ENCODE results near the gene BMP8A.
A peak's percentile ranks its signal among the peaks of the same experiment; 100 is the strongest.
"Not testable (repeated sequence)": the region's sequence is repeated elsewhere in the genome, so short reads cannot be mapped to it uniquely, and the experiment has no call there.

BMP8A gene

DNA sequence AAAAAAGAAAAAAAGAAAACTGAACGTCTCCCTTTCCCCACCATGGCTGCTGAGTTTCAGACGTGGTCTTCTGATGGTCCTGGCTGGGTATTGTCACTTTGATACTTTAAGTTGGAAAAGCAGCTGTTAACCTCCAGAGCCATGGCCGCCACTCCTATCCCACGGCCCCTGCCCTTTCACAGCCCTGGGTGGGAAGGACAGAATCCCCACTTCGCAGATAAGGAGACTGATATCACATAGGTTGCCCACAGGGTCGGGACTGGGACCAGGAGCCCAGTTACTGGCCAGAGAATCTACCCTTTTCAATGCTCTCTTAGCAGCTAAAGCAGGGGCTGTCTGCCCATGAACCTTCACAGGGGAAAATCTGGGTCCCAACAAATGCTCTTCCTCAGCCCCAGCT, 16.8 kb downstream of the BMP8A start:
- no peak for DNase-seq

DNA sequence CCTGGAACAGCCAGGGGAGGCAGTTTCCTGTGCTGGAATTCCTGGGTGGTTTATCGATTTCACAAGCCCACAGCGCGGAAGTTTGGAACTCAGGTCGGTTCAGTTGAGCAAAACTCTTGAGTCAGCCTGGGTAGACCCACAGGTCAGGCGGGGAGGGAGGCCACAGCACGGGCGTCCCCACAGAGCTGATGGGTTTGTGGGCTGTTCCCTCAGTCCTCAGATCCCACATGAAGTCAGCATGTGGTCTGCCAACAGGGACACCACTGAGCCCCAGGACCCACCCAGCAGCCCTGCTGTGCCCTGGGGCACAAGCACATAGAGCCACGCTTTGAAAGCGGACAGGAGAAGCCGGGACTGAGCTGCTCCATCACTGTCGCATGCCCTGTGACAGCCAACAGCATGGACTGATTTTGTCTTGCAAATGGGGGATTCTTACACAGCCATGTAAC, 17.4 kb downstream of the BMP8A start:
- DNase-seq, result no peak

DNA sequence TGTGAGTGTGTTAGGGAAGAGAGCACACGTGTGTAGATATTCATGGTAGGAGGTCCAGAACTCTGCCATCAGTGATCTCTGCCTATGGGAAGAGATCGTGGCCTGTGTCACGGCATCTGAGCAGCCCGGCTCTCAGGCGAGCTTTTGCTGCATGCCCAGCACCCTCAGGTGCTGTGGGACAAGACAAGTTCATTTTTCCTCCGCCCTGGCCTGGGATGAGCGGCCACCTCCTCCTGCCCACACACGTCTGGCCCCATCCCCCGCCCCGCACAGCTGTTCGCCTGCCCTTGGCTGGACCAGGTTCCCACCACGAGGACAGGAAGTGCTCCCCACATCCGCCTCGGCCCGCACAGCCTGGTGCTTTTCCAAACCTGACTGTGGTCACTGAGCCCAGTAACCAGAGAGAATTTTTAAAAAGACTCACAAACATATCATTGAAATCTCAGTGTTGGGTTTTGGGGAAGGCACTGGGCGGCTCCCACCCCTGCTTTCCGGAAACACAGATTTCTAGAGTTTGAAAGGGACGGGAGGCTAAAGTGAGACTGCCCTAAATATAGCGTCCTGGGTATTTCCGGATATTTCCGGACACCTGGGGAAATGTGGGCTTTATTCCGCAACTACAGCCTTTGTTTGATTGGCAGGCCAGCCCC, 18.0 kb downstream of the BMP8A start:
- peak in 1 of 2 donors; percentile 25 for DNase-seq

DNA sequence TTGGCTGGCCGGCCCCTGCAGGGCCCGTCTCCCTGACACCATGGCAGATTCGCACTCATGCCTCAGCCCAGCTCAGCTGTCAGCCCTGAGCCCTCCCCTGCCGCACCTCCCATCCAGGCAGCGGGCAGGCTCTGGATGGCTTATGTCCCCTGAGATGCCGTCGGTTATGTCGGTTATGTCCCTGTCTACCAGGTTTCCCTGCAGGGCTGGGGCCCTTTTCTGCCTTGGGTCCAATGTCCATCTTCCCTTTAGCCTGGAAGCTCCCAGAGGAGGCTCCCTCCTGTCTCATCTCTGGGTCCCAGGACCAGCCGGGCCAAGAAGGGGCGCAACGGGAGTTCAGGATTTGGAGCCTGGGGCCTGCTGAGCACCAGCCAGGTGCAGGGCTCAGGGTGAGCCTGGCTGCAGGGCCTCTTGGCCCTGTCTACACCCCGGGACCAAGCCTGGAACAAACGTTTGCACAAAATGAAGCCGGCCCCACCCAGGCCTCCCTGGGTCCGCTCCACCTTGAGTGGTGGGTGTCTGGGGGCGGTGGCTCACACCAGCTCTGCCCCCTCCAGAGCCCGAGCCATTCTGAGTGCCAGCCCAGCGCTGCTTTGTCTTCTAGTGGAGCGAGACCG, 19.2 kb downstream of the BMP8A start:
- DNase-seq, result not testable (repeated sequence)

DNA sequence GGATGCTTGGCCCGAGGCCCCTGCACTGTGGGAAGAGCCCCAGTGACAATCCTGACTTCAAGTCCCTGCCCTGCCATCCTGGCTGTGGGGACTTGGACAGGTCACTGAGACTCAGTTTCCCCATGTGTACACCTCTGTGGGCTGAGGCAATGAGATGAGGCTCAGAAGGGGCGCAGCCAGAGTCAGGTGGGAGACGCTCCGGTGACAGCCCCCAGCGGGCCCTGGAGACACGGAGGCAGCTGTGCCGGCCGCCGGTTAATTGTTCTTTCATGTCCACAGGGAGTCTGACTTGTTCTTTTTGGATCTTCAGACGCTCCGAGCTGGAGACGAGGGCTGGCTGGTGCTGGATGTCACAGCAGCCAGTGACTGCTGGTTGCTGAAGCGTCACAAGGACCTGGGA, 20.0 kb downstream of the BMP8A start:
- not testable (repeated sequence) for DNase-seq

DNA sequence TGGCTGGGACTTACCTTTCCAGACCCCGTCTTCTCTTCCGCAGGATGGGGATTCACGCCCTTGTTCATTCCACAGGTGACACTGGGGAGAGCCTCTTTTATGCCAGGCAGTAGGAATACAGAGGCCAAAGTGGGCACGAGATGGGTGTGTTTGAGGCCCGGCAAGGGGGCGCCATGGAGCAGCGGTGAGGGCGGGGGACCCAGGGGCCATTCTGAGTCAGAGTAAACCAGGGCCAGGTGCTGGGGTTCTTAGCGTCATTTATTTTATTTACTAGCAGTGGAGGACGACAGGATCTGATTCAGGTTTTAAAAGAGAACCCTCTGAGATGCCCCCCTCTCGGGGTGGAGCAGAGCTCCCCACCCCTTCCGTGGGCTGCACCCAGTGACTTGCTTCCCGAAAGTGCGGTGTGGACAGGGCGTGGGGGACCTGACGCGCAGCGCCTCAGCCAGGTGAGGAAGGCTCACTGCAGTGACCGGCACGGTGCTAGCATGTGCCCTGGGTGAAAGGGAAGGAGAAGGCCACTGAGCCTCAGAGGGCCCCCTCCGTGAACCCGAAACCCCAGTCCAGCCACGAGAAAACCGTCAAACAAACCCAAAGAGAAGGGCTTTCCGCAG, 20.9 kb downstream of the BMP8A start:
- DNase-seq, result not testable (repeated sequence)

DNA sequence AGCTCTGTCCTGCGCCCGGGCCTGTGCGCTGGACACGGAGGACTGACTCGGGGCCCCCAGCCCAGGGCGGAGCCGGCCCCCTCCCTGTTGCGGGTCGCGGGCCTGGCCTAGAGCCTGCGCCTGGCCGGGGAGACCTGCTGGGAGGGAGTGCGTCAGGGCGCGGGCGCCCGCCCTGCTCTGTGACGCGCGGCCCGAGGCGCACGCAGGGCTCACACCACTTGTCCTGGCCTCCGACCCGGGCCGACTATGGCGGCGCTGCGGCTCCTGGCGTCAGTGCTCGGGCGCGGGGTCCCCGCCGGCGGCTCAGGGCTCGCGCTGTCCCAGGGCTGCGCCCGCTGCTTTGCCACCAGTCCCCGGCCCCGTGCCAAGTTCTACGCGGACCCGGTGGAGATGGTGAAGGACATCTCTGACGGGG, 23.3 kb downstream of the BMP8A start:
- DNase-seq, result not testable (repeated sequence)

DNA sequence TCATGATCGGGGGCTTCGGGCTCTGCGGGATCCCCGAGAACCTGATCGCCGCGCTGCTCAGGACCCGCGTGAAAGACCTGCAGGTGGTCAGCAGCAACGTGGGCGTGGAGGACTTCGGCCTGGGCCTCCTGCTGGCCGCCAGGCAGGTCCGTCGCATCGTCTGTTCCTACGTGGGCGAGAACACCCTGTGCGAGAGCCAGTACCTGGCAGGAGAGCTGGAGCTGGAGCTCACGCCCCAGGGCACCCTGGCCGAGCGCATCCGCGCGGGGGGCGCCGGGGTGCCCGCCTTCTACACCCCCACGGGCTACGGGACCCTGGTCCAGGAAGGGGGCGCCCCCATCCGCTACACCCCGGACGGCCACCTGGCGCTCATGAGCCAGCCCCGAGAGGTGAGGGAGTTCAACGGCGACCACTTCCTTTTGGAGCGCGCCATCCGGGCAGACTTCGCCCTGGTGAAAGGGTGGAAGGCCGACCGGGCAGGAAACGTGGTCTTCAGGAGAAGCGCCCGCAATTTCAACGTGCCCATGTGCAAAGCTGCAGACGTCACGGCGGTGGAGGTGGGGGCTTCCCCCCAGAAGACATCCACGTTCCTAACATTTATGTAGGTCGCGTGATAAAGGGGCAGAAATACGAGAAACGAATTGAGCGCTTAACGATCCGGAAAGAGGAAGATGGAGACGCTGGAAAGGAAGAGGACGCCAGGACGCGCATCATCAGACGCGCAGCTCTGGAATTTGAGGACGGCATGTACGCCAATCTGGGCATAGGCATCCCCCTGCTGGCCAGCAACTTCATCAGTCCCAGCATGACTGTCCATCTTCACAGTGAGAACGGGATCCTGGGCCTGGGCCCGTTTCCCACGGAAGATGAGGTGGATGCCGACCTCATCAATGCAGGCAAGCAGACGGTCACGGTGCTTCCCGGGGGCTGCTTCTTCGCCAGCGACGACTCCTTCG, 24.0 kb downstream of the BMP8A start:
- DNase-seq, result peak in 1 of 2 donors; percentile 26

DNA sequence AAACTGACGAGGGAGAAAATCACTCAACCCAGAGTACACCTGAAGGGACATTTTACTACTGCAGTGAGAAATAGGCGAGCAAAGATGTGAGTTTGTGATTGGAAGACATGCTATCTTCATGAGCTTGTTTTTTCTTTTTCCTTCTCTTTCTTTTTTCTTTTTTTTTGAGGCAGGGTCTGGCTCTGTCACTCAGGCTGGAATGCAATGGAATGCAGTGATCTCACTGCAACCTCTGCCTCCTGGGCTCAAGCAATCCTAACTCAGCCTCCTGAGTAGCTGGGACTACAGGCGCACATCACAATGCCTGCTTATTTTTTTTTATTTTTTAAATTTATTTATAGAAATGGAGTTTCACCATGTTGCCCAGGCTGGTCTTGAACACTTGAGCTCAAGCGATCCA, 25.4 kb downstream of the BMP8A start:
- not testable (repeated sequence) for DNase-seq

DNA sequence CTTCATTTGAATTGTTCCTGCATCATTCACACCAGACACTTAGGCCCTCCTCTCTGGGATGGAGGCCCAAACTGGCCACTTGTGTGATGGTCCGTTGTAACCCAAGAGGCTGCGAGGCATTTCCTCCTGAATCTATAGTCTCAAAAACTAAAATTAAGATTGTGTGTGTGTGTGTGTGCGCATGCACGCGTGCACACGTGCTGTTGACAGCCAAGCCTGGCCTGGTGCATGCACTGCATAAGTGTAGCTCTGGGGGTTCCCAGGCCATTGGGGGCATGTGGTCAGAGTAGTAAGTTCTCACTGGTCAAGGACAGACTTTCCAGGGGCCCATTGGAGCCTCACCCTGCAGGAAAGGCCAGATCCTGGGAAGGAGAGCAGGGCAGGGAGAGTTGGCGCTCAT, 26.5 kb downstream of the BMP8A start:
- DNase-seq, result not testable (repeated sequence)

DNA sequence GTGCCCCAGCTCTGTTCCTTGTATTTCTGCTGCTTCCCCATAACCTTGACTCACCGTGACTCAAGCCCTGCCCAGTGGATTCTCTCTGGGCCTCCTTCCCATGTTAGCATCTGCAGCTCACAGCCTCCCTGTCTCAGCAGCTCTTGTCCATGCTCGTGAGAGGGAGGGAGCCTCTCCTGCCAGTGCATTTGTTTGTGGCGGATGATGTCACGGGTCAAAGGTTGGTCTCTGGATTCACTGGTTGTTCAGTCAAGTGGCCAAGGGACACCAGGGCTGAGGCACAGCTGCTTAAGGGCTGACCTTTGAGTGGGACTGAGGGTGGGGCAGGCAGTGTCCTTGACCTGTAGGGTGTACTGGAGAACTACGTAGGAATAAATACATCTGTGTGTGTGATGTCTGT, 27.9 kb downstream of the BMP8A start:
- DNase-seq, result not testable (repeated sequence)

DNA sequence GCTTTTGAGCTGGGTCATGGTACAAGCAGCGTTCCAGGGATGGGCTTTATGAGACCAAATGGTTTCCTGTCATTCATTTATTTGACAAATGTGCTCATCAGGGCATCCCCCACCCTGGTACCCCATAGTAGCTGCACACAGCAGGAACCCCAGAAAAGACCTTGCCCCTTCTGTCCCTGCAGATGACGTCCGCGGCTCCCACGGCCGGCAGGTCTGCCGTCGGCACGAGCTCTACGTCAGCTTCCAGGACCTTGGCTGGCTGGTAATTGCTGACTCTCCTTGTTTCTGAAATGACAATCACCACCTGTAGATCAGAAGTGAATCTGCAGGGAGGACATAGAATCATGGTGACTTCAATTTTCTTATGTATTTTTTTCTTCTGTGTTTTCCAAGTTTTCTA, 30.8 kb downstream of the BMP8A start:
- DNase-seq, result not testable (repeated sequence)

DNA sequence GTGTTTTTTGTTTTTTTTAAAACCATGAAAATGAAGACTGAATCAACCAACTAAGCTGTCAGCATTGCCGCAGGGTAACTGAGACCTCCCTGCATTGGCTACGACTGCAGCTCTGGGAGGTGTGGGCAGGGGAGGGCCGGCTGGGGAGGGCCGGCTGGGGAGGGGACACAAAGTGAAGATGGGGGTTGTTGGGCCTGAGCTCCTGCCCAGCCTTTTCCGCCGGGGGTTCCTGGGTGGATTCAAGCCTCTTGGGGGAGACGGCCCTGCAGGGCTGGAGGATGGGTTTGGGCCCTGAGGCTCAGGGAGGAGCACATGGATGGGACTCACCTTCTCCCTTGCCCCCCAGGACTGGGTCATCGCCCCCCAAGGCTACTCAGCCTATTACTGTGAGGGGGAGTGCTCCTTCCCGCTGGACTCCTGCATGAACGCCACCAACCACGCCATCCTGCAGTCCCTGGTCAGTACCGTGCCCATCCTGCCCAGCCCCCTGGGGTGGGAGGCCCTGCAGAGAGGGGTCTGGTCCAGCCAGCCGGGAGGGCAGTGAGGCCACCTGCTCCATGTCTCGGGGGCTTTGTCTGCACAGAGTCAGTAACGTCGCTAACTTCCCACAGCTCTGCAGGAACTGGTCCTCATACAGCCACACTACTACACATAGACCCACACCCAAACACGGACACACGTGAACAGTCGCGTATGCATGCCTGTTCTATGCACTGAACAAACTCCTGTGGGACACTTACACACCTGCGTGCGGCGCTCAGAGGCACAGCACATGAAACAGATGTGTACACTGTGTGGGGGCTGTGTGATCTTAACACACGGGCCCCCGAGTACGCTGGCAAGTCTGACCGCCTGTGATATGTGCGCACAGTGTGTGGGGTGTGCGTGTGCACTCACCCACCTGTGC, 31.5 kb downstream of the BMP8A start:
- DNase-seq, result no peak

DNA sequence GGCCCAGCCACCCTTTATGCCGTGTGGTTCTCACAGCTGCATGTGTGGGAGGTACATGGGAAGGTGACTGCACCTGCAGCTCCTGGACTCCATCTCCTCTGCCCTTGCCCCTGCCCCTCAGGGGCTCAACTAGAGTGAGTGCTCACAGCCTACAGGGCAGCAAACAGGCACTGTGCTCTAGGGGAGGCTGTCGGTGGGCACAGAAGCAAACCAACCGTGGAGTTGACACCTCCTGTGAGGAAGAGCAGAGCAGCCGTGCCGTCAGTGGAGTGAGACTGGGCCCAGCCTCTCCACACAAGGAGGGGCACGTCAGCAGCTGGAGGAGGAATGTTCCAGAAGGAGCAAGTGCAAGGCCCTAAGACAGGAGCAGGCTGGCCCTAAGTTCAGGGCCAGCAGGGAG, 32.7 kb downstream of the BMP8A start:
- no peak for DNase-seq

DNA sequence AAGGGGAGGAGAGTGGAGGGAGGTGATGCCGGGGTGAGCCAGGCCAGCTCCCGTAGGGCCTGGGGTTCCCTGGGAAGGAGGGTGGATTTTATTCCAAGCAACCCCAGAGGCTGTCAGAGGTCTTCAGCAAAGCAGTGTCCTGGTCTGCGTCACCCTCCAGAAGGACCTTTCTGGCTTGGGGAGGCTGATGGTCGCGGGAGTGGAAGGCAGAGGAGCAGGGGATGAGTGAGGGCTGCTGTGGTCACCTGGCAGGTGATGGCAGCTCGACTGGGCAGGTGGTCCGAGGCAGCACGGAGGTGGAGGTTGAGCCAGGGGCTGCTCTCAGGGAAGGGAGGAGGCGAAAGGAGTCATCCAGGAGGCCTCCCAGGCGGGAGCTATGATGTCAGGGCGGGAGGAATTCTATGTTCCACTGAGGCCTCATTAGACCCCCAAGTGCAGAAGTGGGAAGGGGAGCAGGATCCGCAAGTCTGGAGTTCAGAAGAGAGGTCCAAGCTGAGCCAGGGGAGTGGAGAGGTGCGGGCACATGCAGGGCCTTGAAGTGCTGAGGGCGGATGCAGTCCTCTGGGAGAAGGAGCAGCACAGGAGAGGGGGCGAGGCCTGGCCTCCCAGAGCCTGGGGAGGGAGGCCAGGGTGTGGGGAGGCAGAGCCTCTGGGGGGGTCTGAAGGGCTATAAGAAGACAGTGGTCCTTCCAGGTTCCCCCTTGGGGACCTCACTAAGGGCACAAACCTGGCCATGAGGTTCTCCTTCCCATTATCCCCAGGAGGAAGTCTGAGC, 33.3 kb downstream of the BMP8A start:
- no peak for DNase-seq

DNA sequence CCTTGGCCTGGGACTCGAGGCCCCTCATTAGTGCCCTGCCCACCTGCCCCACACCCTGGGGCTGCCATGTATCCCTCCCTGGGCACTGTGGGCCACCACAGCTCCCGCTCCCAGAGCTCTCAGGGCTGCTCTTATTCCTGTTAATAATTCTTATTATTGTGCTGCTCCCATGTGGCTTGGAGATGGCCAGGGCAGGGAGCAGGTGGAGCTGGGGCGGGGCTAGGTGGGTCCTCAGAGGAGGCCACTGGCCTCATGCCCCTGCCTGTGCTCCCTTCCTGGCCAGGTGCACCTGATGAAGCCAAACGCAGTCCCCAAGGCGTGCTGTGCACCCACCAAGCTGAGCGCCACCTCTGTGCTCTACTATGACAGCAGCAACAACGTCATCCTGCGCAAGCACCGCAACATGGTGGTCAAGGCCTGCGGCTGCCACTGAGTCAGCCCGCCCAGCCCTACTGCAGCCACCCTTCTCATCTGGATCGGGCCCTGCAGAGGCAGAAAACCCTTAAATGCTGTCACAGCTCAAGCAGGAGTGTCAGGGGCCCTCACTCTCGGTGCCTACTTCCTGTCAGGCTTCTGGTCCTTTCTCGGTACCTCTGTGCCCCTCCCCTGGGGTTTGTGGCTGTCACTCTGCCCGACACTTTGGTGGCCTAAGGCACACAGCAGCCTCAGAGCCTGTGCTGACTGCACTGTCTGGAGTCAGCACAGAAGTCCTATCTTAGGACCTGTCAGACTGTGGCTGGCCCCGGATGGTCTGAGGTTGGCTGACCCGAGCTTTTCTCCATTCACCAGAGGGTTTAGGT, 34.1 kb downstream of the BMP8A start:
- peak; percentile 58 to 76 for DNase-seq

DNA sequence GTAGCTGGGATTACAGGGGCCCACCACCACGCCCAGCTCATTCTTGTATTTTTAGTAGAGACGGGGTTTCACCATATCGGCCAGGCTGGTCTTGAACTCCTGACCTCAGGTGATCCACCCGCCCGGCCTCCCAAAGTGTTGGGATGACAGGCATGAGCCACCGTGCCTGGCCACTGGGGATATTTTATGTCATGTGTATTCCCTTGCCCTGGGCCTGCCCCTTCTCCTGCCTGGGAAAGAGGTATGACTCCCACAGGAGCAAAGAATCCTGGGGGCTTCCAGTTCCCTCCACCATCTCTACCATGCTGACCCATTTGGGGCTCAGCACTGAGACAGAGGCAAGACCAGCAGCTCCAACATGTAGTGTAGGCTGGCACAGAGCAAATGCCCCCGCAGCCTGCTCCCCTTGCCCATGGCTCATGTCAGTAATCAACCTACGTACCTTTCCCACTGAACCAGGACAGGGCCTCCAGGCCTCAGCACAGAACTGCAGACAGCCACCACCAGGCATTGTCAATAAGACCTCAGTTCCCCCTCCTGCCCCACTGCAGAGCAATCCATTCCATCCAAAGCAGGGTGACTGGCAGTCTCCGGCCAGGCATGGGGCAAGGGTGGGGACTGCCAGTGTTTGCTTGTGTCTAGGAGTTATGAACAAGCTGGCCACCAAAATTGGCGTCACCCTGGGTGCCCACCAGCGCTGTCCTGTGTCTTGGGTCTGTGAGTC, 35.2 kb downstream of the BMP8A start:
- DNase-seq, result no peak

DNA sequence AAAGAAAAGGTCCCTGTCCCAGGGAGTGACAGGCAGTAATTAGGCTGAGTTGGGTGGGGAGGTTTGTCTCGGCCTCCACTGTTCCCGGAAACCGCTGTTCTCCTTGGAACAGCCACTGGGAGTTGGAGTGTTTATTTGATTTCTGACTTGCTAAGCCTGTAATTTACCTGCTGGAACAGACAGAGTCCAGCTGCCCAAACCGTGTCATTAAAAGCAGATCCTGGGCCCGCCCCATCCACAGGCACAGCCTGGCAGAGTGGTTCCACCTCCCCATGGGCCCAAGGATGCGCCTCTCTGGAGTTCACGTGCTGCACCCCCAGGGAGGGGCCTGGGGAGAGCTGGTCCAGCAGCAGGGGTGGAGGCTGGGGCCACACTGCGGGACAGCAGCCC, 35.7 kb downstream of the BMP8A start:
- DNase-seq, result not testable (repeated sequence)

DNA sequence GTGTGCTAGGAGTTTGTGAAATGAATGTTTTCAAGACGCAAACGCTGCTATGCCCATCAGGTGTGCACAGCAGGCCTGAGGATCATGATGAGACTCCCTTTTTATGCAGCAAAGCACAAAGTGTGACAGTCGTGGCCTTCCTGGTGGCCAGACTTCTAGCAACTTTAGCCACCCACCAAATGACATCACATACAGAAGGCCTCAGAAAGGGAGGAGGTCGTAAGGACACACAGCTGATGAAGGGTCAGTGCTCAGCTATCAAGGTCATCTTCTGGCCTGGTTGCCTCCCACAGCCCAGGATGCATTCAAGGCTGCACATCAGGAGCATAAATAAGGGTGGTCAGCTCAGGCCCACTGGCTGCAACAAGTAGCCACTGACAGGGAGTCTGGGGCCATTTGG, 36.6 kb downstream of the BMP8A start:
- DNase-seq, result no peak
